ENCODE data around the gene MARCHF2.

DNA sequence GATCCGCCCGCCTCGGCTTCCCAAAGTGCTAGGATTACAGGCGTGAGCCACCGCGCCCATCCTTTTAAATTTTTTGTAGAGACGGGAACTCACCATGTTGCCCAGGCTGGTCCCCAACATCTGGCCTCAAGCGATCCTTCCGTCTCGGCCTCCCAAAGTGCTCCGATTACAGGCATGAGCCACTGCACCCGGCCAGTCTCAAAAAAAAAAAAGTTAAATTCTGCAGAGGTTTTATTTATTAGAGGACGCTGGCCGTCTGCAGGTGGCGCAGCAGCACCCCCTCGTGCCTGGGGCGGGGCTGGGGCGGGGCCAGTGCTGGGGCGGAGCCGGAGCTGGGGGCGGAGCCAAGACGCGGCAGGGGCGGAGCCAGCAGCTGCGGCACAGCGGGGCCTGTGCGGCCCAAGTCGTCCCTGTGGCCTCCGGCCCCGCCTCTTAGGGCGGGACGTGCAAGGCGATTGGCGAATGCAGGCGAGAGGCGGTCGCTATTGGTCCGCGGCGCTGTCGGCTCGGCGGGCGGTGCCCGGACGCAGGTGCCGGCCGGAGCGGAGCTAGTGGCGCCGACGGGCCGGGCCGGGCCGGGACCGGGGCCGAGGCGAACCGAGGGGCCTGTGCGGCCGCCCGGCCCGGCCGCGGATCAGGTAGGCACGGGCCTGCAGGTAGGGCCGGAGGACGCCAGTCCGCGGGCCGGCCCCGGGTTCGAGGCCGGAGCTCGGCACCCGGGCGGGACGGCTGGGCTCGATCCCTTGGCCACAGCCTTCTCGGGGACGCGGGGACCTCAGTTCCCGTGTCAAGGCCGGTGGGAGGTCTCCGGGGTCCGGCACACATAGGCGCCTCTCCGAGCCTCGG, at the start of gene MARCHF2:
- TF ChIP-seq, protein P1, sequence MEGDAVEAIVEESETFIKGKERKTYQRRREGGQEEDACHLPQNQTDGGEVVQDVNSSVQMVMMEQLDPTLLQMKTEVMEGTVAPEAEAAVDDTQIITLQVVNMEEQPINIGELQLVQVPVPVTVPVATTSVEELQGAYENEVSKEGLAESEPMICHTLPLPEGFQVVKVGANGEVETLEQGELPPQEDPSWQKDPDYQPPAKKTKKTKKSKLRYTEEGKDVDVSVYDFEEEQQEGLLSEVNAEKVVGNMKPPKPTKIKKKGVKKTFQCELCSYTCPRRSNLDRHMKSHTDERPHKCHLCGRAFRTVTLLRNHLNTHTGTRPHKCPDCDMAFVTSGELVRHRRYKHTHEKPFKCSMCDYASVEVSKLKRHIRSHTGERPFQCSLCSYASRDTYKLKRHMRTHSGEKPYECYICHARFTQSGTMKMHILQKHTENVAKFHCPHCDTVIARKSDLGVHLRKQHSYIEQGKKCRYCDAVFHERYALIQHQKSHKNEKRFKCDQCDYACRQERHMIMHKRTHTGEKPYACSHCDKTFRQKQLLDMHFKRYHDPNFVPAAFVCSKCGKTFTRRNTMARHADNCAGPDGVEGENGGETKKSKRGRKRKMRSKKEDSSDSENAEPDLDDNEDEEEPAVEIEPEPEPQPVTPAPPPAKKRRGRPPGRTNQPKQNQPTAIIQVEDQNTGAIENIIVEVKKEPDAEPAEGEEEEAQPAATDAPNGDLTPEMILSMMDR (tag by site-specific recombination; IDR thresholded peaks at IDR 0.05): peak; percentile 42
- TF ChIP-seq ZNF114 (tag by site-specific recombination; IDR thresholded peaks at IDR 0.05) (no peak), ZNF2 (tag by site-specific recombination; IDR thresholded peaks at IDR 0.05) (no peak)
- TF ChIP-seq, protein P2, sequence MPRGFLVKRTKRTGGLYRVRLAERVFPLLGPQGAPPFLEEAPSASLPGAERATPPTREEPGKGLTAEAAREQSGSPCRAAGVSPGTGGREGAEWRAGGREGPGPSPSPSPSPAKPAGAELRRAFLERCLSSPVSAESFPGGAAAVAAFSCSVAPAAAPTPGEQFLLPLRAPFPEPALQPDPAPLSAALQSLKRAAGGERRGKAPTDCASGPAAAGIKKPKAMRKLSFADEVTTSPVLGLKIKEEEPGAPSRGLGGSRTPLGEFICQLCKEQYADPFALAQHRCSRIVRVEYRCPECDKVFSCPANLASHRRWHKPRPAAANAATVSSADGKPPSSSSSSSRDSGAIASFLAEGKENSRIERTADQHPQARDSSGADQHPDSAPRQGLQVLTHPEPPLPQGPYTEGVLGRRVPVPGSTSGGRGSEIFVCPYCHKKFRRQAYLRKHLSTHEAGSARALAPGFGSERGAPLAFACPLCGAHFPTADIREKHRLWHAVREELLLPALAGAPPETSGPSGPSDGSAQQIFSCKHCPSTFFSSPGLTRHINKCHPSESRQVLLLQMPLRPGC (tag by site-specific recombination; IDR thresholded peaks at IDR 0.05): no peak
